Endodermal cell (in vitro differentiated cells): ENCODE results near the gene LEFTY2. TPM values are rescaled to one million over a fixed set of nuclear protein-coding genes. Genes with fewer than 3 reads are reported as not detected.
A peak's percentile ranks its signal among the peaks of the same experiment; 100 is the strongest.

Experiments
- DNase-seq: peaks from one replicate; pipeline ENCODE4 v3.0.0-alpha.2; 2017
- H3K27ac ChIP-seq: 2 replicates; pipeline ENCODE4 v1.5.1; 2013; ENCODE audit warnings: mild to moderate bottlenecking, low read depth, low read length, moderate library complexity
- H3K27me3 ChIP-seq: 2 replicates; pipeline ENCODE4 v1.6.1; 2013; ENCODE audit warnings: mild to moderate bottlenecking, low read length, moderate library complexity; ENCODE audit not compliant: insufficient read depth, control insufficient read depth, poor library complexity, severe bottlenecking
- H3K36me3 ChIP-seq: 2 replicates; pipeline ENCODE4 v1.7.0; 2013; ENCODE audit warnings: mild to moderate bottlenecking, low read length, moderate library complexity; ENCODE audit not compliant: control insufficient read depth, insufficient read depth
- H3K4me1 ChIP-seq: one replicate; pipeline ENCODE4 v1.7.0; 2013; ENCODE audit warnings: low read length; ENCODE audit not compliant: control insufficient read depth, insufficient read depth
- H3K4me3 ChIP-seq: 2 replicates; pipeline ENCODE4 v1.5.1; 2013; ENCODE audit warnings: mild to moderate bottlenecking, low read length, moderate library complexity
- H3K9ac ChIP-seq: 2 replicates; pipeline ENCODE4 v1.6.1; 2013; ENCODE audit warnings: mild to moderate bottlenecking, low read length, moderate library complexity; ENCODE audit not compliant: poor library complexity, severe bottlenecking; ENCODE audit errors: extremely low read depth
- H3K9me3 ChIP-seq: 2 replicates; pipeline ENCODE4 v1.6.1; 2013; ENCODE audit warnings: mild to moderate bottlenecking, low read length, moderate library complexity; ENCODE audit not compliant: control insufficient read depth
- H3K27ac Mint-ChIP-seq: 2 replicates; pipeline ENCODE4 v1.8.0; 2020; ENCODE audit warnings: mixed read lengths
- H3K27me3 Mint-ChIP-seq: 2 replicates; pipeline ENCODE4 v1.8.0; 2021; ENCODE audit warnings: mild to moderate bottlenecking, mixed read lengths; ENCODE audit not compliant: insufficient read depth
- H3K36me3 Mint-ChIP-seq: 2 replicates; pipeline ENCODE4 v1.8.0; 2020; ENCODE audit warnings: low read depth, mixed read lengths
- H3K4me1 Mint-ChIP-seq: 2 replicates; pipeline ENCODE4 v1.8.0; 2020; ENCODE audit warnings: mixed read lengths
- H3K4me3 Mint-ChIP-seq: 2 replicates; pipeline ENCODE4 v1.8.0; 2020; ENCODE audit warnings: mild to moderate bottlenecking, moderate library complexity, mixed read lengths
- H3K9me3 Mint-ChIP-seq: 2 replicates; pipeline ENCODE4 v1.8.0; 2020; ENCODE audit warnings: mild to moderate bottlenecking, mixed read lengths
- CTCF ChIP-seq: fragments of 200-600 bp; sonication (generic); conservative IDR thresholded peaks from 2 replicates; pipeline ENCODE4 v1.5.0; 2021; ENCODE audit warnings: antibody characterized with exemption, mild to moderate bottlenecking
- WGBS, 2 experiments: methylation state at CpG; one replicate each; pipeline versions ENCODE4 v1.1.5 to v1.1.7; 2013; ENCODE audit warnings: missing lambda C conversion rate in 2 of 2, mixed read lengths in 1 of 2; ENCODE audit not compliant: insufficient coverage in 1 of 2, insufficient read length in 1 of 2; 5-methylcytosine and 5-hydroxymethylcytosine counted together
- total RNA-seq, 2 donors: library from RNA; stranded (reverse); fragmentation: NEBNext Ultra II Directional in 1 of 2; extraction: Animal tissue kit (Norgen Biotek cat#: 25700) in 1 of 2; gene quantifications; 2 replicates in 1 of 2; 3 replicates in 1 of 2; pipeline ENCODE4 v1.2.1, GENCODE V29; 2021

The LEFTY2 gene
- total RNA-seq, 2 donors from 2014 or later, result 272 to 938 TPM

- no peak for TF ChIP-seq CTCF
- peaks cover 67% of the 10 kb centered on the region for H3K4me1 Mint-ChIP-seq
- DNase-seq, result no peak
- Histone ChIP-seq H3K4me1 (peaks cover 60% of the 10 kb centered on the region), H3K4me3 (peak overlapping the region; percentile 48), H3K36me3 (no peaks in the 10 kb centered on the region), H3K27ac (no peak overlapping the region), H3K9ac (peak overlapping the region; percentile 66), H3K9me3 (no peaks in the 10 kb centered on the region), H3K27me3 (no peaks in the 10 kb centered on the region)
- peaks cover 13% of the 10 kb centered on the region for H3K27me3 Mint-ChIP-seq
- H3K27ac Mint-ChIP-seq, result peak overlapping the region; percentile 96
- no peaks in the 10 kb centered on the region for H3K36me3 Mint-ChIP-seq
- H3K4me3 Mint-ChIP-seq, result no peak overlapping the region
- H3K9me3 Mint-ChIP-seq, result no peaks in the 10 kb centered on the region
- 86 to 92% methylated on average over 3 to 5 of the region's 5 CpGs for WGBS, 2 experiments
Observed at GRCh38 chr1:225946803-225947202, 5.8 kb upstream of the LEFTY2 start.

GRCh38 chr1:225946082-225946620 is 5.1 kb upstream of the LEFTY2 start:
- peaks cover 13% of the 10 kb centered on the region for H3K27me3 Mint-ChIP-seq
- Histone ChIP-seq H3K4me1 (peaks cover 62% of the 10 kb centered on the region), H3K36me3 (no peaks in the 10 kb centered on the region), H3K4me3 (peak overlapping the region; percentile 48), H3K27me3 (no peaks in the 10 kb centered on the region), H3K9ac (peak overlapping the region; percentile 66), H3K27ac (peak overlapping the region; percentile 66), H3K9me3 (no peaks in the 10 kb centered on the region)
- no peaks in the 10 kb centered on the region for H3K36me3 Mint-ChIP-seq
- DNase-seq, result peak; percentile 70
- H3K9me3 Mint-ChIP-seq, result no peaks in the 10 kb centered on the region
- no peak for TF ChIP-seq CTCF
- H3K4me3 Mint-ChIP-seq, result peak overlapping the region; percentile 3
- 50% methylated on average over 4 of the region's 4 CpGs; no CpG with 5 or more reads in 1 of the 2 experiments for WGBS, 2 experiments
- H3K4me1 Mint-ChIP-seq, result peaks cover 71% of the 10 kb centered on the region
- peak overlapping the region; percentile 96 for H3K27ac Mint-ChIP-seq

- Histone ChIP-seq H3K36me3 (peaks cover 4% of the 10 kb centered on the region), H3K27ac (peak overlapping the region; percentile 66), H3K4me1 (peaks cover 57% of the 10 kb centered on the region), H3K9ac (peak overlapping the region; percentile 66), H3K9me3 (no peaks in the 10 kb centered on the region), H3K4me3 (peak overlapping the region; percentile 48), H3K27me3 (no peaks in the 10 kb centered on the region)
- Mint-ChIP-seq H3K36me3 (no peaks in the 10 kb centered on the region), H3K9me3 (no peaks in the 10 kb centered on the region), H3K27me3 (peaks cover 11% of the 10 kb centered on the region), H3K27ac (peak overlapping the region; percentile 96), H3K4me1 (peaks cover 67% of the 10 kb centered on the region), H3K4me3 (peak overlapping the region; percentile 3)
- TF ChIP-seq CTCF, result peak; percentile 35
- WGBS, 2 experiments, result 6 to 10% methylated on average over 2 to 4 of the region's 4 CpGs
- DNase-seq, result peak; percentile 92
Observed at GRCh38 chr1:225945564-225945963, 4.5 kb upstream of the LEFTY2 start.
